HepG2 (cell line): ENCODE measurements around the gene GPX2. TPM values are rescaled to one million over a fixed set of nuclear protein-coding genes. Genes with fewer than 3 reads are reported as not detected.
A peak's percentile ranks its signal among the peaks of the same experiment; 100 is the strongest.

Experiments
- ATAC-seq: fragments of 200-7000 bp; cut with Tn5 transposase; 3 replicates; pipeline ENCODE4 v1.9.1; 2020; ENCODE audit warnings: mild to moderate bottlenecking, moderate library complexity
- BruUV-seq: library from RNA; stranded (reverse); fragments of 400-500 nt; replicated peaks from 2 replicates; lab custom pipeline; 2021; lab: Mats Ljungman, UMichigan
- CTCF ChIA-PET: fragments of 300-600 bp; formaldehyde crosslinking; extraction: SDS; loops from one replicate; lab custom pipeline; 2021; ENCODE audit warnings: low total read pairs, inconsistent platforms, low intra/inter-chr PET ratio; lab: Yijun Ruan, JAX
- POLR2A ChIA-PET: fragments of 350-600 bp; sonication (Branson Sonifier 250); formaldehyde crosslinking; loops from one replicate; lab custom pipeline; 2020; ENCODE audit warnings: antibody characterized with exemption, inconsistent platforms; lab: Yijun Ruan, JAX
- DNase-seq: peaks from one replicate; pipeline ENCODE4 v3.0.0-alpha.2; 2015; ENCODE audit warnings: low spot score
- FAIRE-seq: peaks from 3 replicates; lab custom pipeline; 2011; peaks lifted over from hg19 to GRCh38; lab: Jason Lieb, UNC
- H2AFZ ChIP-seq: one replicate; pipeline ENCODE4 v1.6.1; 2011; ENCODE audit warnings: low read length, inconsistent platforms
- H3K27ac ChIP-seq: fragments of 300-600 bp; 3 replicates; pipeline ENCODE4 v1.8.0; 2011; ENCODE audit warnings: mixed run types, mild to moderate bottlenecking, mixed read lengths, low read length, inconsistent platforms; ENCODE audit not compliant: insufficient read depth; ENCODE audit errors: extremely low read length
- H3K27me3 ChIP-seq, 2 experiments: fragments of 200-600 bp in 1 of 2; 2 replicates in 1 of 2; 3 replicates in 1 of 2; pipeline versions ENCODE4 v1.6.0 to v1.8.0; 2011; ENCODE audit warnings: low read length in 2 of 2, mild to moderate bottlenecking in 2 of 2, moderate library complexity in 2 of 2, inconsistent platforms in 1 of 2; ENCODE audit not compliant: insufficient read depth in 2 of 2, control insufficient read depth in 1 of 2
- H3K36me3 ChIP-seq, 2 experiments: fragments of 200-600 bp in 1 of 2; replicated peaks in 1 of 2; 2 replicates in 1 of 2; 3 replicates in 1 of 2; pipeline versions ENCODE4 v1.5.1 to v1.8.0; 2011; ENCODE audit warnings: low read length in 2 of 2, inconsistent platforms in 1 of 2; ENCODE audit not compliant: insufficient read depth in 2 of 2, control insufficient read depth in 1 of 2
- H3K4me1 ChIP-seq: 2 replicates; pipeline ENCODE4 v1.5.1; 2012; ENCODE audit warnings: low read length, inconsistent platforms; ENCODE audit not compliant: insufficient read depth
- H3K4me2 ChIP-seq: 2 replicates; pipeline ENCODE4 v1.6.0; 2011; ENCODE audit warnings: low read depth, low read length, inconsistent platforms
- H3K4me3 ChIP-seq, 3 experiments: fragments of 200-600 bp in 1 of 3; sonication (generic), shearing (Covaris generic) in 1 of 3; replicated peaks in 1 of 3; 2 replicates each; pipeline ENCODE4 v1.5.1; 2011 to 2016; ENCODE audit warnings: low read length in 3 of 3, inconsistent platforms in 2 of 3, low read depth in 2 of 3, mild to moderate bottlenecking in 2 of 3, control low read depth in 1 of 3, mixed read lengths in 1 of 3; ENCODE audit not compliant: insufficient read depth in 1 of 3
- H3K79me2 ChIP-seq: one replicate; pipeline ENCODE4 v1.6.1; 2011; ENCODE audit warnings: low read length, inconsistent platforms; ENCODE audit not compliant: insufficient read depth
- H3K9ac ChIP-seq: 2 replicates; pipeline ENCODE4 v1.6.0; 2011; ENCODE audit warnings: mild to moderate bottlenecking, low read depth, low read length, inconsistent platforms; ENCODE audit not compliant: insufficient read depth
- H3K9me3 ChIP-seq: 2 replicates; pipeline ENCODE4 v1.5.1; 2012; ENCODE audit warnings: mild to moderate bottlenecking, low read length
- H4K20me1 ChIP-seq: 2 replicates; pipeline ENCODE4 v1.6.0; 2011; ENCODE audit warnings: inconsistent platforms, mild to moderate bottlenecking, low read length, moderate library complexity; ENCODE audit not compliant: insufficient read depth
- GTF2F1 ChIP-seq: fragments of 150-350 bp; IDR thresholded peaks from 2 replicates; pipeline ENCODE4 v1.6.1; 2014; ENCODE audit warnings: low read length
- IKZF4 ChIP-seq: sonication (generic); formaldehyde crosslinking; IDR thresholded peaks from 2 replicates; pipeline ENCODE4 v1.5.1; 2020; ENCODE audit warnings: borderline replicate concordance, mild to moderate bottlenecking, low read depth, missing genetic modification reagents; ENCODE audit errors: not compliant biosample characterization
- IRF1 ChIP-seq: sonication (generic); formaldehyde crosslinking; IDR thresholded peaks from 2 replicates; pipeline ENCODE4 v1.4.0; 2020; ENCODE audit warnings: low read depth, mild to moderate bottlenecking, missing genetic modification reagents
- NFKBIZ ChIP-seq: IDR thresholded peaks from 2 replicates; pipeline ENCODE4 v1.6.1; 2018; ENCODE audit warnings: missing genetic modification reagents, missing compliant biosample characterization
- PCBP2 ChIP-seq: fragments of 200-400 bp; formaldehyde crosslinking; optimal IDR thresholded peaks from 2 replicates; pipeline ENCODE3; 2018; ENCODE audit warnings: low read length, low read depth; ENCODE audit not compliant: poor library complexity, severe bottlenecking
- RAD21 ChIP-seq: fragments of 450-650 bp; formaldehyde crosslinking; IDR thresholded peaks from 2 replicates; pipeline ENCODE4 v1.5.0; 2020; ENCODE audit warnings: mild to moderate bottlenecking
- STAG1 ChIP-seq: sonication (generic); formaldehyde crosslinking; IDR thresholded peaks from 2 replicates; pipeline ENCODE4 v1.4.0; 2020; ENCODE audit warnings: missing genetic modification reagents
- TFDP1 ChIP-seq: IDR thresholded peaks from 2 replicates; pipeline ENCODE4 v1.6.1; 2016; ENCODE audit warnings: missing compliant biosample characterization, missing genetic modification reagents, borderline replicate concordance
- ZMYM2 ChIP-seq: sonication (generic); formaldehyde crosslinking; IDR thresholded peaks from 2 replicates; pipeline ENCODE4 v1.8.0; 2022; ENCODE audit warnings: mild to moderate bottlenecking, missing genetic modification reagents
- ZNF414 ChIP-seq: sonication (generic); formaldehyde crosslinking; IDR thresholded peaks from 2 replicates; pipeline ENCODE4 v1.5.0; 2020; ENCODE audit warnings: missing genetic modification reagents
- ZNF777 ChIP-seq: sonication (generic); formaldehyde crosslinking; IDR thresholded peaks from 2 replicates; pipeline ENCODE4 v1.4.0; 2020; ENCODE audit warnings: missing genetic modification reagents
- WGBS: methylation state at CpG from one replicate; pipeline ENCODE4 v1.1.6; 2017; ENCODE audit warnings: low lambda C conversion rate; 5-methylcytosine and 5-hydroxymethylcytosine counted together
- in situ Hi-C: cut with HindIII; loops from 2 replicates; pipeline ENCODE4 v1.10.0; 2017; ENCODE audit warnings: low pct_unique_long_range_greater_than_20kb; ENCODE audit not compliant: extremely low pct_ligation_motif_present
- intact Hi-C: fragments of 100-400 bp; cut with micrococcal nuclease; formaldehyde crosslinking; loops from one replicate; pipeline ENCODE4 v1.10.0; 2022; ENCODE audit not compliant: unreplicated experiment
- polyA plus RNA-seq, 8 experiments: library from polyadenylated mRNA; depleted of rRNA in 3 of 8; stranded (reverse) in 7 of 8; unstranded in 1 of 8; fragments of >200 nt; fragmentation: Illumina TruSeq in 4 of 8; extraction: Trizol in 4 of 8; gene quantifications; 2 replicates each; pipeline versions ENCODE4 v1.2.1 to v1.2.3, GENCODE V29; 2011 to 2016; ENCODE audit warnings: low read depth in 4 of 8, missing spikeins in 1 of 8, mixed read lengths in 1 of 8; ENCODE audit not compliant: insufficient read depth in 1 of 8
- total RNA-seq, 5 experiments: library from RNA; depleted of rRNA; stranded (reverse); fragments of >200 nt; fragmentation: Illumina TruSeq; extraction: Trizol; gene quantifications; 2 replicates each; pipeline ENCODE4 v1.2.3, GENCODE V29; 2016; ENCODE audit warnings: low read depth in 1 of 5

GPX2 gene
- total and polyA plus RNA-seq, 2 of the 13 experiments (the other 11 are each of a cell fraction or from before 2014, with no cell fraction given): 526 to 674 TPM

GRCh38 chr14:64899958-64900357 is 42.6 kb downstream of the GPX2 start:
- in situ Hi-C loops (loop anchor here (25.0 kb wide), 1 partner anchor 238 kb away; no protein-coding TSS in a partner anchor), intact Hi-C loops (no loop called here)
- Histone ChIP-seq H3K79me2 (no peaks in the 10 kb centered on the region), H2AFZ (no peak overlapping the region), H3K27ac (no peak overlapping the region), H3K4me1 (no peaks in the 10 kb centered on the region), H3K9me3 (no peaks in the 10 kb centered on the region), H3K27me3 (0 out of 5 replicates have a peak, but pooled peaks cover 0 to 7% of the 10 kb centered on the region in 2 experiments), H3K36me3 (no peaks in the 10 kb centered on the region), H3K4me3 (no peak overlapping the region), H4K20me1 (no peaks in the 10 kb centered on the region), H3K4me2 (no peak overlapping the region), H3K9ac (no peak overlapping the region)
- BruUV-seq: no TSS peak
- CTCF ChIA-PET: no interaction called here
- DNase-seq (no peak), ATAC-seq (no peak), FAIRE-seq (no peak)
- 0% methylated on average over 1 of the region's 1 CpG for WGBS
- POLR2A ChIA-PET: no interaction called here
- TF ChIP-seq IKZF4 (no peak), NFKBIZ (CRISPR knock-in tag) (no peak)

GRCh38 chr14:64891839-64892375 is 50.6 kb downstream of the GPX2 start:
- DNase-seq (peak; percentile 56), ATAC-seq (peak; percentile 87), FAIRE-seq (peak; percentile 37)
- BruUV-seq: no TSS peak
- in situ Hi-C loops (loop anchor here (5.0 to 25.0 kb wide), 2 partner anchors 70 to 230 kb away; no protein-coding TSS in a partner anchor), intact Hi-C loops (loop anchor here (5.0 kb wide), 4 partner anchors 70 to 220 kb away; no protein-coding TSS in a partner anchor)
- Histone ChIP-seq H3K27me3 (no peaks in the 10 kb centered on the region), H2AFZ (no peak overlapping the region), H3K4me3 (no peak overlapping the region), H3K27ac (no peak overlapping the region), H3K36me3 (no peaks in the 10 kb centered on the region), H4K20me1 (no peaks in the 10 kb centered on the region), H3K9me3 (no peaks in the 10 kb centered on the region), H3K4me2 (no peak overlapping the region), H3K4me1 (no peaks in the 10 kb centered on the region), H3K79me2 (no peaks in the 10 kb centered on the region), H3K9ac (no peak overlapping the region)
- ChIA-PET CTCF (interaction anchor here (0.8 to 2.2 kb wide), 6 partner anchors 69 to 220 kb away, joined by 4 to 21 read pairs (median 6); no protein-coding TSS in a partner anchor), POLR2A (interaction anchor here (1.0 to 1.7 kb wide), 2 partner anchors 69 to 95 kb away, joined by 3 to 4 read pairs; partner anchors contain the start of gene FNTB)
- WGBS: 6% methylated on average over 2 of the region's 2 CpGs
- TF ChIP-seq ZNF414 (CRISPR knock-in tag) (no peak), ZNF777 (CRISPR knock-in tag) (no peak), PCBP2 (no peak), STAG1 (CRISPR knock-in tag) (peak; percentile 85), RAD21 (CRISPR knock-in tag) (peak; percentile 51; the same call in 1 of the 2 replicates), ZMYM2 (CRISPR knock-in tag) (no peak), GTF2F1 (no peak), IRF1 (CRISPR knock-in tag) (no peak), TFDP1 (CRISPR knock-in tag) (no peak)
